Measurements from ENCODE around the gene TAGLN.

TAGLN gene

GRCh38 chr11:117199053-117199915, at the start of gene TAGLN:
TSS of gene TAGLN (plus strand) at chr11:117199370. CDS start at chr11:117203014, 3,644 bp downstream.
- no peak for DNase-seq

- no peak for DNase-seq
These were observed 47.1 kb upstream of the TAGLN start for GRCh38 chr11:117152066-117152465.

GRCh38 chr11:117154468-117154867, 44.7 kb upstream of the TAGLN start:
- DNase-seq, result no peak

GRCh38 chr11:117157507-117157906, 41.7 kb upstream of the TAGLN start:
- no peak for DNase-seq

GRCh38 chr11:117159892-117160291, 39.3 kb upstream of the TAGLN start:
- DNase-seq, result no peak

GRCh38 chr11:117160826-117161225, 38.3 kb upstream of the TAGLN start:
- DNase-seq, result no peak

GRCh38 chr11:117166491-117166890, 32.7 kb upstream of the TAGLN start:
- DNase-seq, result no peak

GRCh38 chr11:117169736-117170135, 29.4 kb upstream of the TAGLN start:
- DNase-seq, result no peak

- no peak for DNase-seq
These were observed 29.0 kb upstream of the TAGLN start for GRCh38 chr11:117170210-117170609.

GRCh38 chr11:117171007-117171403, 28.2 kb upstream of the TAGLN start:
- no peak for DNase-seq

GRCh38 chr11:117171404-117172061, 27.6 kb upstream of the TAGLN start:
- DNase-seq, result no peak

- no peak for DNase-seq
These were observed 26.3 kb upstream of the TAGLN start for GRCh38 chr11:117172724-117173421.

GRCh38 chr11:117175104-117175503, 24.1 kb upstream of the TAGLN start:
- no peak for DNase-seq

GRCh38 chr11:117175781-117176180, 23.4 kb upstream of the TAGLN start:
- DNase-seq, result no peak

GRCh38 chr11:117176186-117176585, 23.0 kb upstream of the TAGLN start:
- no peak for DNase-seq

- no peak for DNase-seq
These were observed 21.5 kb upstream of the TAGLN start for GRCh38 chr11:117177534-117178209.

- peak; percentile 54 for DNase-seq
These were observed 20.7 kb upstream of the TAGLN start, which contains the start of gene SIDT2 for GRCh38 chr11:117178210-117179034. TSS of gene SIDT2 (plus strand) at chr11:117178743. CDS start at chr11:117179264, 521 bp downstream.

GRCh38 chr11:117179048-117179999, 19.8 kb upstream of the TAGLN start:
- DNase-seq, result no peak

- DNase-seq, result no peak
These were observed 19.1 kb upstream of the TAGLN start for GRCh38 chr11:117180020-117180419.

GRCh38 chr11:117180661-117181585, 18.2 kb upstream of the TAGLN start:
- DNase-seq, result peak; percentile 24
